ENCODE measurements around the gene LENG1. TPM values are rescaled to one million over a fixed set of nuclear protein-coding genes. Genes with fewer than 3 reads are reported as not detected.

Gene LENG1
- total and polyA plus RNA-seq, 2 experiments from 2014 or later, result 4.7 to 17.2 TPM

- H3K27me3 Mint-ChIP-seq (ENCODE audit: insufficient read depth, low read depth, poor library complexity), result peaks cover 12% of the 10 kb centered on the region
- H2AFZ ChIP-seq, result no peak overlapping the region
- H3K79me2 ChIP-seq (replicated peaks; ENCODE audit: insufficient read depth), result no peaks in the 10 kb centered on the region
- H3K4me3 Mint-ChIP-seq, result no peak overlapping the region
- H3K27ac ChIP-seq (ENCODE audit: low read depth), result no peak overlapping the region
- 0 out of 2 replicates have a peak, but pooled peaks cover 2% of the 10 kb centered on the region for H3F3A ChIP-seq (replicated peaks; ENCODE audit: low read depth)
- H3K36me3 ChIP-seq (ENCODE audit: insufficient read depth), result peaks cover 7% of the 10 kb centered on the region; the same call in 1 of the 2 replicates
- no peaks in the 10 kb centered on the region for H3K9me3 Mint-ChIP-seq
- no peaks in the 10 kb centered on the region for H3K9me2 ChIP-seq (ENCODE audit: insufficient read depth)
- H3K27me3 ChIP-seq (ENCODE audit: insufficient read depth), result no peaks in the 10 kb centered on the region
- ATAC-seq (no peak), DNase-seq (ENCODE audit: low spot score) (no peak)
- H3K4me2 ChIP-seq, result no peak overlapping the region
- no peaks in the 10 kb centered on the region for H3K4me1 Mint-ChIP-seq
- no peaks in the 10 kb centered on the region; the same call in 1 of the 2 replicates for H4K20me1 ChIP-seq (replicated peaks; ENCODE audit: insufficient read depth)
- H3K4me1 ChIP-seq (ENCODE audit: insufficient read depth), result no peaks in the 10 kb centered on the region
- no peak overlapping the region for H3K27ac Mint-ChIP-seq
- H3K4me3 ChIP-seq, result no peak overlapping the region
- peaks cover 57% of the 10 kb centered on the region for H3K36me3 Mint-ChIP-seq (ENCODE audit: low read depth)
- no peak for TF ChIP-seq NANOG (IDR thresholded peaks at IDR 0.05; ENCODE audit: borderline replicate concordance)
- no peak for TF ChIP-seq ZNF462 (CRISPR knock-in tag; IDR thresholded peaks at IDR 0.05)
- no peak for TF ChIP-seq EZH2phosphoT487 (IDR thresholded peaks at IDR 0.05; ENCODE audit: unreplicated experiment)
- TF ChIP-seq JUNB (IDR thresholded peaks at IDR 0.05; ENCODE audit: unreplicated experiment), result no peak
- no peak for TF ChIP-seq ZNF331 (CRISPR knock-in tag; IDR thresholded peaks at IDR 0.05; ENCODE audit: low read depth)
- no peak for TF ChIP-seq EZH2 (IDR thresholded peaks at IDR 0.05; ENCODE audit: low read depth, unreplicated experiment)
- TF ChIP-seq POLR2AphosphoS5 (IDR thresholded peaks at IDR 0.05; ENCODE audit: low read depth), result no peak
- TF ChIP-seq ETS1 (IDR thresholded peaks at IDR 0.05), result no peak
- TF ChIP-seq REST (IDR thresholded peaks at IDR 0.05; ENCODE audit: unreplicated experiment), result no peak
- no peak for TF ChIP-seq CREB1 (CRISPR knock-in tag; IDR thresholded peaks at IDR 0.05; ENCODE audit: low read depth)
- no peak for TF ChIP-seq STAT1 (IDR thresholded peaks at IDR 0.05; ENCODE audit: unreplicated experiment)
- TF ChIP-seq ZNF114 (CRISPR knock-in tag; IDR thresholded peaks at IDR 0.05), result no peak
- no peak for TF ChIP-seq CTCF (conservative IDR thresholded peaks at IDR 0.05; ENCODE audit: low read depth in 2 of 2)
These were observed 31.7 kb downstream of the LENG1 start for GRCh38 chr19:54127688-54128440.

All from GM23338 (cell line).